Measurements from ENCODE around the gene EVA1C.

EVA1C gene

DNA sequence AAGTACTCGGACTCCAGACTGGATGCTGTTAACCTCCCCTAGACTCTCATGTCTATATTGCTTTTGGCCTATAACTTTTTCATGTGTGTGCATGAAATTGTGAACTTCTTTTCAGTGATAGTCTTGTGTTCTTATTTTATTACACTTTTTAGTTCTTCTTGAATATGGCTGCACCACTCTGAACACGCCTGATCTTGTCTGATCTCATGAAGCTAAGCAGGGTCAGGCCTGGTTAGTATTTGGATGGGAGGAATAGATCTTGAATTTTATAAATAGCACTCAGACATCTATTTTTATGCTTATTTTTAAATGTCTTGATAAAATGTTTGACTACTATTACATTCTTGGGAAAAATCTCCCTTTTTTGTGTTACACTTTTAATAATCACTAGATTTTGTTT is 150.4 kb downstream of the EVA1C start:
- no peak for DNase-seq (ENCODE audit: low spot score)

Measured in ecto neural progenitor cell (in vitro differentiated cells).